Upper lobe of left lung (tissue), 6 donors: Measurements from ENCODE around the gene SH3D21. TPM values are rescaled to one million over a fixed set of nuclear protein-coding genes. Genes with fewer than 3 reads are reported as not detected.

Experiments used
- ATAC-seq, 2 donors: fragments of 200-7000 bp; cut with Tn5 transposase; one replicate each; pipeline ENCODE4 v1.9.1; 2022; ENCODE audit warnings: mild to moderate bottlenecking in 2 of 2, moderate library complexity in 2 of 2; ENCODE audit not compliant: low FRiP score in 2 of 2
- DNase-seq, 2 donors: peaks; one replicate each; pipeline ENCODE4 v3.0.0-alpha.2; 2019 to 2020
- H3K27ac ChIP-seq, 4 donors: fragments of 200-600 bp; sonication (generic); one replicate each; pipeline ENCODE4 v1.5.1; 2016 to 2019
- H3K27me3 ChIP-seq, 4 donors: fragments of 200-600 bp; sonication (generic); one replicate each; pipeline ENCODE4 v1.5.1; 2017 to 2019
- H3K36me3 ChIP-seq, 4 donors: fragments of 200-600 bp; sonication (generic); one replicate each; pipeline ENCODE4 v1.5.1; 2016 to 2019
- H3K4me1 ChIP-seq, 4 donors: fragments of 200-600 bp; sonication (generic); one replicate each; pipeline ENCODE4 v1.5.1; 2018 to 2019
- H3K4me3 ChIP-seq, 4 donors: fragments of 200-600 bp; sonication (generic); one replicate each; pipeline ENCODE4 v1.5.1; 2017 to 2019; ENCODE audit warnings: mild to moderate bottlenecking in 2 of 4, moderate library complexity in 1 of 4
- H3K9me3 ChIP-seq, 4 donors: fragments of 200-600 bp; sonication (generic); one replicate each; pipeline ENCODE4 v1.5.1; 2018 to 2019
- CTCF ChIP-seq, 6 experiments: fragments of 450-650 bp in 4 of 6; fragments of 200-600 bp in 2 of 6; sonication (generic) in 2 of 6; IDR thresholded peaks; one replicate each; pipeline ENCODE4 v1.5.1; 2016 to 2019; ENCODE audit warnings: antibody characterized with exemption in 6 of 6
- EP300 ChIP-seq, 4 donors: sonication (generic); formaldehyde crosslinking; IDR thresholded peaks; one replicate each; pipeline ENCODE4 v1.5.1; 2017; ENCODE audit warnings: antibody characterized with exemption in 4 of 4, control low read depth in 2 of 4
- POLR2A ChIP-seq, 4 donors: fragments of 450-650 bp; IDR thresholded peaks; one replicate each; pipeline ENCODE4 v1.5.1; 2016 to 2017; ENCODE audit warnings: antibody characterized with exemption in 4 of 4, mild to moderate bottlenecking in 2 of 4
- POLR2AphosphoS5 ChIP-seq, 2 donors: sonication (generic); formaldehyde crosslinking; IDR thresholded peaks; one replicate each; pipeline ENCODE4 v1.5.1; 2017; ENCODE audit warnings: antibody characterized with exemption in 2 of 2
- WGBS, 2 donors: methylation state at CpG; one replicate each; pipeline ENCODE4 v1.1.5; 2017 to 2018; 5-methylcytosine and 5-hydroxymethylcytosine counted together
- total RNA-seq, 6 donors: library from RNA; depleted of rRNA in 4 of 6; stranded (reverse); fragments of >200 nt in 4 of 6; gene quantifications; one replicate each; pipeline versions ENCODE4 v1.1.0 to v1.2.1, GENCODE V29; 2016 to 2021
- donor health status: DM: no; HTN: no; CAD: no; lungs with moderate emphysema.
- donor health status: DM: no; HTN: yes; CAD: no; lungs with severe emphysema.

SH3D21 gene
- total RNA-seq, 6 donors from 2014 or later = 4.4 to 65.0 (median 13.1) TPM

- H3K9me3 ChIP-seq = no peaks in the 10 kb centered on the region
- peaks cover 15 to 57% (median 43%) of the 10 kb centered on the region in 4 donors for H3K36me3 ChIP-seq
- ATAC-seq (no peak), DNase-seq (peak in 1 of 2 donors; percentile 62)
- WGBS, 2 donors = 92 to 93% methylated on average over 23 of the region's 23 CpGs
- peaks cover 20 to 40% (median 35%) of the 10 kb centered on the region in 4 donors for H3K4me1 ChIP-seq
- H3K4me3 ChIP-seq = no peak overlapping the region
- no peak overlapping the region for H3K27ac ChIP-seq
- H3K27me3 ChIP-seq = no peaks in the 10 kb centered on the region
- no peak for TF ChIP-seq CTCF (IDR thresholded peaks at IDR 0.05)
- no peak for TF ChIP-seq POLR2AphosphoS5 (IDR thresholded peaks at IDR 0.05)
- no peak for TF ChIP-seq POLR2A (IDR thresholded peaks at IDR 0.05)
- TF ChIP-seq EP300 (IDR thresholded peaks at IDR 0.05) = no peak
Measured at GRCh38 chr1:36303650-36304360, 2.4 kb upstream of the SH3D21 start.

GRCh38 chr1:36304521-36304920 is 1.6 kb upstream of the SH3D21 start:
- peaks cover 15 to 50% (median 38%) of the 10 kb centered on the region in 4 donors for H3K36me3 ChIP-seq
- ATAC-seq = no peak
- no peaks in the 10 kb centered on the region for H3K27me3 ChIP-seq
- peak in 1 of 2 donors; percentile 69 for DNase-seq
- H3K9me3 ChIP-seq = no peaks in the 10 kb centered on the region
- peaks cover 20 to 37% (median 33%) of the 10 kb centered on the region in 4 donors for H3K4me1 ChIP-seq
- H3K4me3 ChIP-seq = no peak overlapping the region
- H3K27ac ChIP-seq = peak overlapping the region in 1 of 4 donors; percentile 23
- TF ChIP-seq EP300 (IDR thresholded peaks at IDR 0.05) = no peak
- no peak for TF ChIP-seq POLR2A (IDR thresholded peaks at IDR 0.05)
- 60 to 69% methylated on average over 7 of the region's 7 CpGs for WGBS, 2 donors

- H3K4me3 ChIP-seq = peak overlapping the region in 2 of 4 donors; percentile 81 to 90
- H3K36me3 ChIP-seq = peaks cover 15 to 44% (median 38%) of the 10 kb centered on the region in 4 donors
- no peaks in the 10 kb centered on the region for H3K27me3 ChIP-seq
- TF ChIP-seq POLR2A (IDR thresholded peaks at IDR 0.05) (no peak), CTCF (IDR thresholded peaks at IDR 0.05) (no peak), EP300 (IDR thresholded peaks at IDR 0.05) (no peak), POLR2AphosphoS5 (IDR thresholded peaks at IDR 0.05) (no peak)
- 75 to 76% methylated on average over 10 of the region's 10 CpGs for WGBS, 2 donors
- peaks cover 14 to 30% (median 26%) of the 10 kb centered on the region in 4 donors for H3K4me1 ChIP-seq
- peak overlapping the region; percentile 79 to 90 (median 86) for H3K27ac ChIP-seq
- ATAC-seq (no peak), DNase-seq (no peak)
- H3K9me3 ChIP-seq = no peaks in the 10 kb centered on the region
Measured at GRCh38 chr1:36304970-36305914, 926 bp upstream of the SH3D21 start.

- WGBS, 2 donors = 57 to 72% methylated on average over 7 of the region's 7 CpGs
- Histone ChIP-seq H3K4me3 (peak overlapping the region in 3 of 4 donors; percentile 77 to 90 (median 81)), H3K9me3 (no peaks in the 10 kb centered on the region), H3K36me3 (peaks cover 12 to 38% (median 33%) of the 10 kb centered on the region in 4 donors), H3K4me1 (peaks cover 13 to 27% (median 22%) of the 10 kb centered on the region in 4 donors), H3K27me3 (no peaks in the 10 kb centered on the region), H3K27ac (peak overlapping the region; percentile 79 to 90 (median 86))
- peak in 1 of 2 donors; percentile 53 for DNase-seq
- TF ChIP-seq POLR2AphosphoS5 (IDR thresholded peaks at IDR 0.05) (peak in 1 of 2 donors; percentile 1), CTCF (IDR thresholded peaks at IDR 0.05) (no peak)
- peak; percentile 1 to 52 for ATAC-seq
Measured at GRCh38 chr1:36305915-36306209, 306 bp upstream of the SH3D21 start.

GRCh38 chr1:36306902-36307456 is 811 bp downstream of the SH3D21 start:
- no peak for TF ChIP-seq EP300 (IDR thresholded peaks at IDR 0.05)
- peak; percentile 12 to 87 (median 44) for TF ChIP-seq POLR2A (IDR thresholded peaks at IDR 0.05)
- TF ChIP-seq CTCF (IDR thresholded peaks at IDR 0.05) = peak in 1 of 6 experiments; percentile 10
- peak; percentile 69 to 83 for TF ChIP-seq POLR2AphosphoS5 (IDR thresholded peaks at IDR 0.05)
- no peaks in the 10 kb centered on the region for H3K27me3 ChIP-seq
- 1 to 5% methylated on average over 16 to 42 of the region's 46 CpGs for WGBS, 2 donors
- H3K4me1 ChIP-seq = peaks cover 13 to 27% (median 22%) of the 10 kb centered on the region in 4 donors
- peak overlapping the region; percentile 79 to 90 (median 86) for H3K27ac ChIP-seq
- H3K36me3 ChIP-seq = peaks cover 3 to 27% (median 22%) of the 10 kb centered on the region in 4 donors
- peak; percentile 97 to 98 for ATAC-seq
- peak overlapping the region; percentile 72 to 90 (median 79) for H3K4me3 ChIP-seq
- DNase-seq = peak; percentile 96 to 97
- no peaks in the 10 kb centered on the region for H3K9me3 ChIP-seq
